Measurements from ENCODE around the gene ARVCF. TPM values are rescaled to one million over a fixed set of nuclear protein-coding genes. Genes with fewer than 3 reads are reported as not detected.

The ARVCF gene
- total RNA-seq, 3 donors from 2014 or later, result 13.0 to 51.2 (median 44.2) TPM

GRCh38 chr22:19990188-19990587, 26.4 kb downstream of the ARVCF start:
- TF ChIP-seq CTCF (IDR thresholded peaks at IDR 0.05) (no peak), POLR2A (IDR thresholded peaks at IDR 0.05) (no peak), POLR2AphosphoS5 (IDR thresholded peaks at IDR 0.05) (no peak)
- intact Hi-C loops (cut with DNase I; ENCODE audit: low total_unique reads), result no loop called here
- H3K27ac ChIP-seq, result peak overlapping the region in 1 of 2 donors; percentile 69

GRCh38 chr22:19989725-19990067, 26.9 kb downstream of the ARVCF start:
- Histone ChIP-seq H3K4me1 (peaks cover 7 to 8% of the 10 kb centered on the region in 2 donors), H3K36me3 (no peaks in the 10 kb centered on the region), H3K27ac (peak overlapping the region in 1 of 2 donors; percentile 48), H3K27me3 (no peaks in the 10 kb centered on the region), H3K9me3 (no peaks in the 10 kb centered on the region), H3K4me3 (no peak overlapping the region)
- no peak for TF ChIP-seq CTCF (IDR thresholded peaks at IDR 0.05)
- TF ChIP-seq POLR2AphosphoS5 (IDR thresholded peaks at IDR 0.05), result no peak
- no peak for TF ChIP-seq POLR2A (IDR thresholded peaks at IDR 0.05)
- intact Hi-C loops (cut with DNase I; ENCODE audit: low total_unique reads), result no loop called here
- DNase-seq (ENCODE audit: low spot score in 2 of 2), result no peak

More at GRCh38 chr22:19990188-19990587, 26.4 kb downstream of the ARVCF start:
- Histone ChIP-seq H3K4me1 (peaks cover 5 to 7% of the 10 kb centered on the region in 2 donors), H3K27me3 (no peaks in the 10 kb centered on the region), H3K36me3 (no peaks in the 10 kb centered on the region), H3K9me3 (no peaks in the 10 kb centered on the region), H3K4me3 (no peak overlapping the region)
- DNase-seq (ENCODE audit: low spot score in 2 of 2), result no peak

GRCh38 chr22:19988965-19989724, 27.5 kb downstream of the ARVCF start:
- H3K27ac ChIP-seq, result peak overlapping the region in 1 of 2 donors; percentile 48
- peaks cover 7 to 8% of the 10 kb centered on the region in 2 donors for H3K4me1 ChIP-seq
- intact Hi-C loops (cut with DNase I; ENCODE audit: low total_unique reads), result no loop called here

GRCh38 chr22:19988331-19988808, 28.3 kb downstream of the ARVCF start:
- intact Hi-C loops (cut with DNase I; ENCODE audit: low total_unique reads), result no loop called here
- peaks cover 8 to 12% of the 10 kb centered on the region in 2 donors for H3K4me1 ChIP-seq

More at GRCh38 chr22:19988965-19989724, 27.5 kb downstream of the ARVCF start:
- Histone ChIP-seq H3K4me3 (no peak overlapping the region), H3K9me3 (no peaks in the 10 kb centered on the region), H3K27me3 (no peaks in the 10 kb centered on the region), H3K36me3 (no peaks in the 10 kb centered on the region)
- no peak for DNase-seq (ENCODE audit: low spot score in 2 of 2)
- no peak for TF ChIP-seq POLR2A (IDR thresholded peaks at IDR 0.05)
- TF ChIP-seq POLR2AphosphoS5 (IDR thresholded peaks at IDR 0.05), result no peak
- TF ChIP-seq CTCF (IDR thresholded peaks at IDR 0.05), result no peak

More at GRCh38 chr22:19988331-19988808, 28.3 kb downstream of the ARVCF start:
- Histone ChIP-seq H3K4me3 (no peak overlapping the region), H3K36me3 (no peaks in the 10 kb centered on the region), H3K27me3 (no peaks in the 10 kb centered on the region), H3K9me3 (no peaks in the 10 kb centered on the region), H3K27ac (peak overlapping the region in 1 of 2 donors; percentile 48)
- no peak for DNase-seq (ENCODE audit: low spot score in 2 of 2)
- TF ChIP-seq CTCF (IDR thresholded peaks at IDR 0.05) (no peak), POLR2AphosphoS5 (IDR thresholded peaks at IDR 0.05) (no peak), POLR2A (IDR thresholded peaks at IDR 0.05) (no peak)
